Astrocyte of the hippocampus (primary cell): ENCODE measurements around the gene CACNA1G.

Experiments used
- DNase-seq: peaks from one replicate; pipeline ENCODE4 v3.0.0; 2011; ENCODE audit warnings: low read depth, low spot score

The CACNA1G gene

DNA sequence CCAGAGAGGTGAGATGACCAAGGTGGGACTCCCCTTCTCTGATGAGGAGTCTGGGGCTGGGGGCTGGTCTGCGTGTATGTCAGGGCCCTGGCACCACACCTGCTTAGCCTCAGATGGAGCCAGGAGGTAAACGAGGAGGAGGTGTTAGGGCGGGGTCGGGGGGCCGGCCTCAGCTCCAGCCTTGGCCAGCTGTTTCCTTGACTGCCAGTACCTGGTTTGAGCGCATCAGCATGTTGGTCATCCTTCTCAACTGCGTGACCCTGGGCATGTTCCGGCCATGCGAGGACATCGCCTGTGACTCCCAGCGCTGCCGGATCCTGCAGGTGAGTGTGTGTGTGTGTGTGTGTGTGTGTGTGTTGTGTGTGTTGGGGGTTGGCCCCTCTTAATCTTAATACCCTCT lies 8.1 kb downstream of the CACNA1G start:
- DNase-seq: no peak

DNA sequence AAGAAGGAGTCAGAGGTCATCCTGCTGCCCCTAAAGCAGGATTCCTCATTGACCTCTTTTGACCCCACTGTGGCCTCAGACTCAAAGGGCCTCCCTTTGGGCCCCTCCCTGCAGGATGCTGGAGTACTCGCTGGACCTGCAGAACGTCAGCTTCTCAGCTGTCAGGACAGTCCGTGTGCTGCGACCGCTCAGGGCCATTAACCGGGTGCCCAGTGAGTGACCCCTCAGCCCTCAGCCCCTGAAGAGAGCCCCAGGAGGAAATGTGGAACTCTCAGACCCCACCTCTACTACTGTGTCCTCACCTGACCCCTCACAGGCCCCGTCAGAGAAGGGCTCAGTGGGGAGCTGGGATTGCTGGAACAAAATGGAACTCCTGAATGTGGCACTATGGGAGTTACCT lies 9.1 kb downstream of the CACNA1G start:
- DNase-seq: no peak

DNA sequence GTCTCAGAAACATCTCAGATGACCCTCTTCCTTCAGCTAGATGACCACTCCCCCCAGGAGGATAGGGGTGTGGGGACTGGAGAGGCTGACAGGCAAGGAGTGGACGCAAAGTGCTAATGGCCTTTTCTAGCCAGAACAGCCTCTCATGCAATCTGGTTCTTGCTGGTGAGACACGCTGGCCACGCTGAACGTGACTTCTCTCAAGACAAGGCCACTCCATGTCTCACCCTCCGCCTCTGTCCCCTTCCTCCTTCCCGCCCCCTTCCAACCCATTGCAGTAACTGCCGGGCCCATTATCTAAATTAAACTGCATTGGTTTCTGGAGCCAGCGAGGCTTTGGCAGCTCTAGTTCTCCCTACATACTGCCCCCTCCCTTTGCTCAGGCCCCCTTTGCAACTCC lies 9.5 kb downstream of the CACNA1G start:
- DNase-seq: no peak

DNA sequence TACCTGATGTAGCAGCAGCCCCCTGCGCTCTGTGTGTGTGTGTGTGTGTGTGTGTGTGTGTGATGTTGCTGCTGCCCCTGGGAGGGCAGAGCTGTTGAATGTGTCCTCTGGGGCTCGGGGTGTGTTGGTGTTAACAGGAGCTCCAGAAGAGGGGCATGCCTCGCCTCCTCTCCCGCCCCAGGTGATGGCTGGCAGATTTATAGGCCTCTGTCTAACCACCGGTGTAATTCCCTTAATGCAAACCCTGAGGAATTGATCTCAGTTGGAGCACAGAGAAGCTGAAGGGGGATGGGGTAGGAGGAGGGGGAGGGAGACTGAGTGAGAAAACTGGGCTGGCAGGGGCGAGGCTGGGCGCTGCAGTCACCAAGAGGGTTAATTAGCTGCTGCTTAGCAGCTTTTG lies 10.0 kb downstream of the CACNA1G start:
- DNase-seq: no peak

DNA sequence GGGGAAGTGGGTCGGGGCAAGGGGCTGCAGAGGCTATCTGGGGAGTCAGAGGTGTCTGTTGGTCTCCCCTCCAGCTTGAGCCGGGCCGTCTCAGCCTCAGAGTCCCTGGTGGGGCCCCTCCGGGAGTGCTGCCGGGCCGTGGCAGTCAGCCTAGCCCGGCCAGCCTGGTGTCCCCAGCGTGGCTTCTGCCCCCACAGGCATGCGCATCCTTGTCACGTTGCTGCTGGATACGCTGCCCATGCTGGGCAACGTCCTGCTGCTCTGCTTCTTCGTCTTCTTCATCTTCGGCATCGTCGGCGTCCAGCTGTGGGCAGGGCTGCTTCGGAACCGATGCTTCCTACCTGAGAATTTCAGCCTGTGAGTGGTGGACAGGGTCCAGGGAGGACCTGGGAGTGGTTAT lies 11.2 kb downstream of the CACNA1G start:
- no peak for DNase-seq

DNA sequence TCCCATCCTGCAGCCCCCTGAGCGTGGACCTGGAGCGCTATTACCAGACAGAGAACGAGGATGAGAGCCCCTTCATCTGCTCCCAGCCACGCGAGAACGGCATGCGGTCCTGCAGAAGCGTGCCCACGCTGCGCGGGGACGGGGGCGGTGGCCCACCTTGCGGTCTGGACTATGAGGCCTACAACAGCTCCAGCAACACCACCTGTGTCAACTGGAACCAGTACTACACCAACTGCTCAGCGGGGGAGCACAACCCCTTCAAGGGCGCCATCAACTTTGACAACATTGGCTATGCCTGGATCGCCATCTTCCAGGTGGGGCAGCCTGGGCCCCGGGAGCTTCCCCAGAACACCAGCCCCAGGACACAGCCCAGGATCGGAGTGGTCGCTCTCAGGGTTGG lies 12.0 kb downstream of the CACNA1G start:
- no peak for DNase-seq

DNA sequence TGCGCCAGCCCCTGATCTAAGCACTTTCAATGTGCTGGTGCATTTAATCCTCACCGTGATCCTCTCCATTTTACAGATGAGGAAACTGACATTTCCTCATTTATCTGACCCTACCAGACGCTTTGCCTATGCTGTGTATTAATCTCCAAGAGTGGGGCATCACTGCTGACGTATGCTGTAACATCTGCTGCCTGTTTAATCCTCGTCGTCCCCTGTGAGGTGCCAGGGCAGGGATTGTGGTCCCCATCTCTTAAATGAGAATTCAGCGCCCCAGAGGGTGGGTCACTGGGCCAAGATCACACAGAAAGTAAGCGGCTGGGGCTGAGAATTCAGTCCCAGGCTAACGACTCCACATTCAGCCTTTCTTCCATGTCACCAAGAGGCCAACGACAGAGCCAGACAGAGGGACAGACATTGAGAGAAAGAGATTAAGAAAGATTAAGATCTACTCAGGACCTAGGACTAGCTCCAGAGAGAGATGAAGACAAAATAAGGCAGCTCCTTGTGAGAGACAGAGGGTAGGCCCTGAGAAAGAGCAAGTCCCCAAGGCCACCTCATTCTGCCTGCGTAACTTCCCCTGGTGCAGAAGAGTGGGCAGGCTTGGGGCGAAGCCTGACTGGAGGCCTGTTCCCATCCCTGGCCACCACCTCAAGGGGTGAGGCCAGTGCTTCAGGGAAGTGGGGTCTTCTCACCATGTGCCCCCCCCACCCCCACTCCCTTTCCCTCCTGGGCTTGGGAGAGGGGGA lies 13.5 kb downstream of the CACNA1G start:
- no peak for DNase-seq

DNA sequence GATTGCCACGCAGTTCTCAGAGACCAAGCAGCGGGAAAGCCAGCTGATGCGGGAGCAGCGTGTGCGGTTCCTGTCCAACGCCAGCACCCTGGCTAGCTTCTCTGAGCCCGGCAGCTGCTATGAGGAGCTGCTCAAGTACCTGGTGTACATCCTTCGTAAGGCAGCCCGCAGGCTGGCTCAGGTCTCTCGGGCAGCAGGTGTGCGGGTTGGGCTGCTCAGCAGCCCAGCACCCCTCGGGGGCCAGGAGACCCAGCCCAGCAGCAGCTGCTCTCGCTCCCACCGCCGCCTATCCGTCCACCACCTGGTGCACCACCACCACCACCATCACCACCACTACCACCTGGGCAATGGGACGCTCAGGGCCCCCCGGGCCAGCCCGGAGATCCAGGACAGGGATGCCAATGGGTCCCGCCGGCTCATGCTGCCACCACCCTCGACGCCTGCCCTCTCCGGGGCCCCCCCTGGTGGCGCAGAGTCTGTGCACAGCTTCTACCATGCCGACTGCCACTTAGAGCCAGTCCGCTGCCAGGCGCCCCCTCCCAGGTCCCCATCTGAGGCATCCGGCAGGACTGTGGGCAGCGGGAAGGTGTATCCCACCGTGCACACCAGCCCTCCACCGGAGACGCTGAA lies 15.2 kb downstream of the CACNA1G start:
- no peak for DNase-seq

DNA sequence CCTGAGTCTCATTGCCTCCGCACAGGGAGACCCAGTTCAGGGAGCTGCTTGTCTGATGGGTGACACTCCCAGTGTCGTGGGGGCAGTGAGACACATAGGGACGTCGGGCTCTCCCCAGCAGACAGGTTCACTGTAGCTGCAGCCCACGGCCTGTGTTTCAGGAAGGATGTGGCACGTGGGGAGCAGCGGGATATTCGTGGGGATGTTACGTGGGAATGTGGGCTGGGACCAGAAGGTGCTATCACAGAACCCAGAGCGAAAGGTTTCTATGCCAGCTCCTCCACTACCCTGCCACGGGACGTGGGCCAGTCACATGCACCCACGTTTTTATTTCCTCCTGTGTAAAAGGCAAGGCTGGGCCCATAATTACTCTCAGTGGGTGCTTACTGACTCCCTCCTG lies 16.3 kb downstream of the CACNA1G start:
- no peak for DNase-seq

DNA sequence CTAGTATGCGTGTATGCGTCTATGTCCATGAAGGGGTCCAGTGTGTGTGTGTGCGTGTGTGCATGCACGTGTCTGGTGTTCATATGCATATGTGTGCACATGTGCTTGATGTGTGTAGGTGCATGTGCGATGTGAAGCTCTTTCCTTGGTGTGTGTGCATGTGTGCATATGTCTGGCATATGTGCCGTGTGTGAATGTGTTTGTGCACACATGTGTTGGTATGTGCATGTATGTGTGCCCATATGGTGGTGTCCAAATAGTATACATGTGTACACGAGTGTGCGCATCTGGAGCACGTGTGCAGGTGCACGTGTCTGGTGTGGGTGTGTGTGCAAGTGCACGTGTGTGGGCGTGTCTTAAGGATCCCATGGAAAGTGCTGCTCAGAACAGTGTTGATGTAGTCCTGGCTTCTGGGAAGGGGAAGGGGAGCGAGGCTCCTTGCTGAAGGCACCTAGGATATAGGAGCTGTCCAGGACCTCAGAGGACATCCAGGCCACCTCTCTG lies 17.0 kb downstream of the CACNA1G start:
- no peak for DNase-seq

DNA sequence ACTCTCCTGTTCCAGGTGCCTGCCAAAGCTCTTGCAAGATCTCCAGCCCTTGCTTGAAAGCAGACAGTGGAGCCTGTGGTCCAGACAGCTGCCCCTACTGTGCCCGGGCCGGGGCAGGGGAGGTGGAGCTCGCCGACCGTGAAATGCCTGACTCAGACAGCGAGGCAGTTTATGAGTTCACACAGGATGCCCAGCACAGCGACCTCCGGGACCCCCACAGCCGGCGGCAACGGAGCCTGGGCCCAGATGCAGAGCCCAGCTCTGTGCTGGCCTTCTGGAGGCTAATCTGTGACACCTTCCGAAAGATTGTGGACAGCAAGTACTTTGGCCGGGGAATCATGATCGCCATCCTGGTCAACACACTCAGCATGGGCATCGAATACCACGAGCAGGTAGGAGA lies 17.7 kb downstream of the CACNA1G start:
- DNase-seq: no peak

DNA sequence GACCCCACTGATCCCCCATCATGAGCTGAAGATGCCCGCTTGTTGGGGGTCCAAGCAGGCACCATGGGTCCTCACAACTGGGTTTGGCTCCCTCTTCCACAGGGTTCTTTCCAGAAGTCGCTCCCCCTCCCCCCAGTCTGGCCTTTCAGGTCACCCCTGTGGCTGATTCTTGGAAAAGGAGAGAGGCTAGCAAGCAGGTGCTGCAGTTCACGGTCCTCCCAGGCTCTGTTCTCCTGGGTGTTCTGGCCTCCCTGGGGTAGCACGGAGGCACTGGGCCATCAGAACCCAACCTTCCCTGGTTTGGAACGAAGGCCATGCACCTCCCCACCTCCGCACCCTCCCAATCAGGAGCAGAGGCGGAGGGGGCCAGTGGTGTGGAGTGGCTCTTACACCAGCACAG lies 18.9 kb downstream of the CACNA1G start:
- no peak for DNase-seq

DNA sequence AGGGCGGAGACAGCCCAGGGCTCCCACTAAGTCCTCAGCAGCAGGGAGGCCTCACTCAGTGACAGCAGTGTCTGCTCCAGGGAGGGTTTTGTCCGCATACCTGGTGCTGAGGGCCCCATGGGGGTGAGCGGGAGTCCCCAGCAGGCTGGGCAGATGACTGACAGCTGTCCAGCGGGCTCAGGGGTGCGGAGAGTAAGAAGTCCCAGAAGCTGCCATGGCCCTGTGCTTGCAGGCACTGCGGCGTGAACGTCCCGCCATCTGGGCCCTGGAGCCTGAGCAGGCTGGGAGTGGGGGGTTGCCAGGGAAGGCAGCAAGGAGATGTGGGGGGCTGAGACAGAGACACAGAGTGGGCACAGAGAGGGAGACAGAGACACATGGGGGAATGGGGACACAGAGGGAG lies 20.1 kb downstream of the CACNA1G start:
- no peak for DNase-seq

DNA sequence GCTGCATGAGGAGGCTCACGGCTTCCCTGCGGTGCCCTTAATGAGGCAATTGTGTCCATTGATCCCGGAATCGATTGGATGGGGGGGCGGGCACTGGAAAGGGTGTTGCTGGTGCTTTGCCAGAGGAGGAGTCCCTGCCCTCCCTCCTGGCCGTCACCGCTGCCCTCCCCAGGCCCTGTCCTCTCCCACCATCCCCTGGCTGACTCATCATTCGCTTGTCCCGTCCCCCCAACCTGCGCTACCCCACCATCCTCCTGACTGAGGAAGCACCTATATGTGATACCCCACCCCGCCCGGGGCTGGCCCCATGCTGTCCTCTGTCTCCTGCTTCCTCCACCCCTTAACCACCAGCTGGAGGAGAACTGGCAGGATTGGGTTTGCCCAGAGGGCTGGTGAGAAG lies 20.8 kb downstream of the CACNA1G start:
- DNase-seq: no peak

DNA sequence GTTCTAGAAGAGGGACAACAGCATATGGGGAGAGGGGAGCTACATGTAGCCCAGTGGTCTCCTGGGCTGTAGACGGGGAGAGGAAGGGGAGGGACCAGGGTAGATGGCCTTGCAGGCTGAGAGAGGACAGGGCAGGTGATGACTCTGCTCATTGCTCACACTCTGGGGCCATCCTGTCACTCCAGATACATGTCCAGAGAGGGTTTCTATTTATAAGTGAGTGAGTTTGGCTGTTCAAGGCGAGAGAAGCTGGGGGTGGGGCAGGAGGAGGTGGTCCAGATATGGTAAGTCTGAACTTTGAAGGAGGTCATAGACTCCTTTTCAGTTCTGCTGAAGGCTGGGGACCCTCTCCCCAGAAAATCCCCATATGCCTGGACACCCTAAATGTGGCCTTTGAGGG lies 22.2 kb downstream of the CACNA1G start:
- no peak for DNase-seq

DNA sequence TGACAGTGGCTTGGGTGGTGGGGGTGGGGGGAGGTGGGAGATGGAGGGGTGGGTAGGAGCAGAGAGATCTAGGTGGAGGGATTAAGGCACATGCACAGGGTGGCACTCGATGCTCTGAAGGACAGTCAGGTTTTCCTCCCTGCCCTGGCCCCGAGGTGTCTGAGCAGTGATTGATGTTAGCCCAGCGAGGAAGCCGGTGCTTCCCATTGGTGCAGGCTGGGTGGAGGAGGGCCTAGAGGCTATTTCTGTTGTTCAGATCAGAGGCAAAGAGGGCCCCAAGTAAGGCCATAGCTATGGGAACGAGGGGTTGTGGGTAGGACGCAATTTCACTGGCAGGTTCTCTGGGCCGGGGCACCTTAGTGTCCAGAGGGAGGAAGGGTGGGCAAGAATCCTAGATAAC lies 23.1 kb downstream of the CACNA1G start:
- DNase-seq: no peak

DNA sequence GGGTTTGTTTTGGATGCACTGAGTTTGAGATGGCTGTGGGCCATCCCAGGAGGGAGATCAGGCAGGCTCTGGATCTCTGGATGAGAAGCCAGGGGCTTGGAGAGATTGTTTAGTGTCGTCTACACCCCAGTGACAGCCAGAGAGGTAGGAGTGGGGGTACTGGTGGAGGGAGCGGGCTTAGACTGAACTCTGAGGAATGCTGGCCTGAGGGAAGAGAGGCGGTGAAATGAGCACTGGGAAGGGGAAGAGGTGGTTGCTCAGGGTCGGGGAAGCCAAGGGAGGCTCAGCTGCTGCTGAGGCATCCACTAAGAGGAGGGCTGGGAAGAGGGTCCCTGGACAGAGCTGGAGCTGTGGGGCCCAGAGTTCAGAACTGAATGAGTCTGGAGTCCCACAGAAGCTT lies 23.6 kb downstream of the CACNA1G start:
- DNase-seq: no peak

DNA sequence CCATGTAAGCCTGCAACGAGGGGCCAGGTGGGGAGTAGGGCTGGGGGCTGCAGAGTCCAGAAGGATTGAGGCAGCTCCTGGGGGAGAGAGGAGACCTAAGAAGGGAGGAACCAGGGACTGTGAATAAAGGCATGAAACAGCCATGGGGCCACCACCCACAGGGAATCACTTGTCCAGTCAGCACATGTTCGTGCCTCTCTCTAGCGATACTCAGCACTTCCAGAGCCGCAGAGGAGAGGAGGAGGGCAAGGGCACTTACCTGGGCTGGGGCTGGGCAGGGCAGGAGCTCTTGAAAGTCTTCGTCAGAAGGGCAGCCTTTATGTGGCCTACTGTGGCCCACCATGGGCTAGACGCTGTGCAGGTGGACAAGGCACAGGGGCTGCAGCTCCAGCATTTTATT lies 24.2 kb downstream of the CACNA1G start:
- no peak for DNase-seq

DNA sequence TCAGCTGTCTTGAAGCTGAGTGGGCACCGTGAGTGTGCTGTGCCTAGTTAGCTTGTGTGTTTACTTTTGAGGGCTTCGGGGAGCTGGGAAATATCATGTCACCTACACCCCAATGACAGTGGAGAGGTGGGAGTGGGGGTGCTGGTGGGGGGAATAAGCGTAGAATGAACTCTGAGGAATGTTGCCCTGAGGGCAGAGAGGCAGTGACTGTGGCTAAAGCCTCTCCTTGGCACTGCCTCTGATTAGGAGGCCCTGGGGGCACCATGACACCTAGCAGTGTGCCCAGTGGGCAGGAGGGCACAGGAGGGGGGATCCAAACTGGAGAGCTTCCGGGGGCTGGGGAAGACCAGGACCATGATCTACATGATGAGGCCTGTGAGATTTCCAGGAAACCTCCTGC lies 24.8 kb downstream of the CACNA1G start:
- no peak for DNase-seq

DNA sequence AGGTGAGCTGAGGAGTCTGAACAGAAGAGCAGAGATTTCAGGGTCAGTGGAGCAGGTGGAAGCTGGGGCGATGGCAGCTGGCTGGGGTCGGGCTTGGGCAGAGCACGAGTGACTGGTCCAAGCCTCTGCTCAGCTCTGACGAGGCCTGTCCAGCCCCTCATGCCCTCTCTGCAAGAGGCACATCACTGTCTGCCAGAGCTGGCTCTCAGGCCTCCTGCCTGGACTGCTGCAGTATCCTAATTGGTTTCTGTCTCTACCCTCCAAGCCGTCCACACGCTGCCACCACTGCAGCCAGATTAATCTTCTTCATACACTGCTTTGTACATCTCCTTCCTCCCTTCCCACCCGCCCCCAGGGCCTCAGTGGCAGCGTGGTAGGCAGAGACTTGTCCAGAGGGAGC lies 25.4 kb downstream of the CACNA1G start:
- DNase-seq: no peak

DNA sequence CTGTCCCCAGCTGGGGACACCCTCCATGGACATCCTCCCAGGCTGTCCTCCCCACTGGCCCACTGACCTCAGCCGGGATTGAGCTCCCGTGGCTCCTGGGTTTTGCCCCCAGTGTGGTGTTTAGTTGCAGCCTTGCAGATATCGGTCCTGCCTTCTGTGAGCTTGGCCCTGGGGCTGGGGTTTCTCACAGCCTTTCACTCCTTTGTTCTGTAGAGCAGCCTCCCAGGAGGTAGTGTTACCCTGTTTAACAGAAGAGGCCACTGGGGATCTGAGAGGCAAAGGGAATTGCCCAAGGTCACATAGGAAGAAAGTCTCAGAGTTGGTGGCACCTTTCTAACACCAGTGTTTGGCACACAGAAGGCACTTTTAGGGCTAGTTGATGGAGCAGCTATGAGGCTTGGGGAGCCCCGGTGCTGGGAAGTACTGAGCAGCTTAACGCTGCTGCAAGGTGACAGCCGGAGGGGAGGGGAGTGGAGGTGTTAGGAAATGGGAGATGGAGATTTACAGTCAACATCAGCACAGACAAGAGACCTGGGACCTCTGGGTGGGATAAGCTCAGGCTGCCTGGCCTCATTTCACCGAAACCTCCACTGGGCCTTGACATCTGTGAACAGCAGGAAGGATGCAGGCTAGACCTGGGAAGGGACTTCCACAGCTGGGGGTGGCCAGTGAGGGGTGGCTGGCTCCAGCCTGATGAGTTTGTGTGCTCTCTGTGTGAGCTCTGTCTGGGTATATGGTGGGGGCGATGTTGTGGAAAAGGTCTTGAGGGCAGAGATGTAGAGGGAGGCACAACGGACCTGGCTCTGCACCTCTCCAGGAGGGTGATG lies 26.1 kb downstream of the CACNA1G start:
- DNase-seq: no peak

DNA sequence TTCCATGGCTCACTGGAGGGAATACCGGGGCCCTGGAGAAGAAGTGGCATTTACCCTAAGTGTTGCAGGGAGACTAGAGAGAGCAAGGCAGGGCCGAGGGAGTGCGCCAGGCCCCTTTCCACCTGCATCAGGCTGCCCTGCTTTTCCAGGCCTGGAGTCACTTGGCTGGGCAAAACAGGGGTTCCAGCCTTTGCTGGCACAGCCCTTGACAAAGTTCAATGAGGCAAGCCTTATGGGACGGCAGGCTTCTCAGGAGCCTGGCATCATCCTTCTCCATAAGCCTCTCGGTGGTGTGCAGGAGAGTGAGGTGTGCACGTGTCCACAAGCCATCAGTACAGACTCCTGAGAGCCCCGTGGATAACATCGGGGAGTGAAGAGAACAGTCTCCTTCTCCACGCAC lies 27.1 kb downstream of the CACNA1G start:
- no peak for DNase-seq
